ENCODE measurements around the gene NUP153.

The NUP153 gene

DNA sequence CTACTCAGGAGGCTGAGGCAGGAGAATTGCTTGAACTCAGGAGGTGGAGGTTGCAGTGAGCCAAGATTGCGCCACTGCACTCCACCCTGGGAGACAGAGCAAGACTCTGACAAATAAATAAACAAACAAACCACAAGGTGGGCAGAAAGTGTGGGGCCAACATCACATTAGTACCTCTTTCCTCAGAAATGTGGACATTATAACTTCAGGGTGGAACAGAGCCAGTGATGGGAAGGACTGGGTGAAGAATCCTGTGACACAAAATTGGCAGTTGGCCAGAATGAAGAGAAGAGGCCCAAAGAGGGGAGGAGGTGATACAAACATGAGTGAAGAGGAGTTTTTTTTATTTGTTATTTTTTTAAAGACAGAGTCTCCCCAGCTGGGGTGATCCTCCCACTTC is 50.6 kb downstream of the NUP153 start:
- DNase-seq, result no peak

- DNase-seq, result no peak
Observed at GRCh38 chr6:17653198-17653882, 53.4 kb downstream of the NUP153 start.

DNA sequence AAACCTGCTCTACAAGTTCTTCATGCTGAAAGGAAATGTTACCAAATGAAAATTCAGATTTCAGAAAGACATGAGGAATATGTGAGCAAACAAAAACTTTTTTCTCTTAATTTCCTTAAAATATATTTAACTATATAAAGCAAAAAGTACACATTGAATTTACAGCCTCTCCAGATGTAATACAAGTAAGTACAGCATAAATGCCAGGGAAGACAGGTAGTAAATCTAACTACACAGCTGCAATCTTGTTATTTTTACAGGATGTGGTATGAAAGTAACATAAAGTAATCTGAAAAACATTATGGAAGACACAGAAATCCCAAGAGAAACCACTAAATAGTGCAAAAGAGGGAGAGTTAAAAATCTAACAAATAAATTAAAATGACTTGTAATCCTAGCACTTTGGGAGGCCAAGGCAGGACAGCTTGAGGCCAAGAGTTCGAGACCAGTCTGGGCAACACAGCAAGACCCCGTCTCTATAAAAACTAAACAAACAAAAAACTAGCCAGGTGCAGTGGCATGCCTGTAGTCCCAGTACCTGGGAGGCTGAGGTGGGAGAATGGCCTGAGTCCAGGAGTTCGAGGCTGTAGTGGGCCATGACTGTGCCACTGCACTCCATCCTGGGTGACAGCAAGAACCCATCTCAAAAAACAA is 55.9 kb downstream of the NUP153 start:
- DNase-seq, result no peak

DNA sequence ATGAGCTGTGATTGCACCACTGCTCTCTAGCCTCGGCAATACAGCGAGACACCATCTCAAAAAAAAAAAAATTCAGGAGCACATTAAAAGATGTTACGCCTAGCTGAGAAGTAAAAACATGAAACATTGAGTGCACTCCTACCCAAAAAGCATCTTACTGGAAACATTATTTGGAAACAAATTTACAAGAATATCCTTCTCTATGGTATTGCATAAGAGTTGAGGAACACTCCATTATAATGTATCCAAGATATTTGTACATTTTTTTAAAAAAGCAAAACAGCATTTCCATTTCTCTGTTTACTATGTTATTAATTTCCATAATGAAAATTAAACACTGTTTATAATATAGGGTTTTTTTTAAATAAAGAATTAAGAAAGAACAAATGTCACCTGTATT is 58.0 kb downstream of the NUP153 start:
- DNase-seq, result no peak

DNA sequence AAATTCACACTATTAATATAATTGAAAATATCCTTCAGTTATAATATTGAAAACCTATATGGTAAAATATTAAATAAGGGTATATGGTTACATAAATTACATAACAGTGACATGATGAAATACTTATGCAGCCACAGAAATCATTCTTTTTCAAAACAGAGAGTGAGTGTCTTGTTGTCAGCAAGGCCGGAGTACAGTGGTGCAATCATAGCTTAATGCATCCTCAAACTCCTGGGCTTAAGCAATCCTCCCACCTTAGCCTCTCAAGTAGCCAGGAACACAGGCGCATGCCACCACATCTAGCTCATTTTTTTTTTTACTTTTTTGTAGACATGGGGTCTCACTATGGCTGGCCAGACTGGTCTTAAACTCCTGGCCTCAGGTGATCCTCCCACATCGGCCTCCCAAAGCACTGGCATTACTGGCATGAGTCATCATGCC is 66.2 kb downstream of the NUP153 start:
- DNase-seq, result no peak

GRCh38 chr6:17638212-17638715 is 68.5 kb downstream of the NUP153 start:
- DNase-seq, result no peak

DNA sequence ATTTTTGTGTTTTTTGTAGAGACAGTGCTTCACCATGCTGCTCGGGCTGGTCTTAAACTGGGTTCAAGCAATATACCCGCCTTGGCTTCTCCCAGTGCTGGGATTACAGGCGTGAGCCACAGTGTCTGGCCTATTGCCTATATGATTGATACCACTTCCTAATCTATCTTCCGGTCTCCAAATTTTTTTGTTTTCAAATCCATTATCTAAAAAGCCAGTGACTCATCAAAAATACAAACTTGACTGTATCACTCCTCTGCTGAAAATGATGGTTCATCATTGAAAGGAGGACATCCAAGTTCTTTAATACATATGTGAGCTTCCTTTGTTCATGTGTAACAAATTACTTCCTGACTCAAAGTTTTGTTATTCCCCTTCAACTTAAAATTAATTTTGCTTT is 71.2 kb downstream of the NUP153 start:
- no peak for DNase-seq

- DNase-seq, result no peak
Observed at GRCh38 chr6:17633465-17634188, 73.1 kb downstream of the NUP153 start.

- DNase-seq, result no peak
Observed at GRCh38 chr6:17632934-17633333, 73.8 kb downstream of the NUP153 start.

- DNase-seq, result no peak
Observed at GRCh38 chr6:17630511-17631073, 76.1 kb downstream of the NUP153 start.

- no peak for DNase-seq
Observed at GRCh38 chr6:17629824-17630510, 76.8 kb downstream of the NUP153 start.

GRCh38 chr6:17628873-17629272 is 77.9 kb downstream of the NUP153 start:
- no peak for DNase-seq

- no peak for DNase-seq
Observed at GRCh38 chr6:17624396-17624795, 82.3 kb downstream of the NUP153 start.

- DNase-seq, result no peak
Observed at GRCh38 chr6:17622144-17622543, 84.6 kb downstream of the NUP153 start.

DNA sequence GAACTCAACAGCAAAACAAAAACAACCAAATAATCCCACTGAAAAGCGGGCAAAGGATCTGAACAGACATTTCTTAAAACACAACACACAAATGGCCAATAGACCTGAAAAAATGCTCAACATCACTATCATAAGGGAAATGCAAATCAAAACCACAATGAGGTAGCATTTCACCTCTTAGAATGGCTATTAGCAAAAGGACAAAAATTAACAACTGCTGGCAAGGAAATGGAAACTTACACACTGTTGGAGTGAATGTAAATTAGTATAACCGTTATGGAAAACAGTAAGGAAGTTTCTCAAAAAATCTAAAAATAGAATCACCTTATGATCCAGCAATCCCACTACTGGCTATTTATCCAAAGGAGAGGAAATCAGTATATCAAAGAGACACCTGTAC is 85.7 kb downstream of the NUP153 start:
- DNase-seq, result no peak

DNA sequence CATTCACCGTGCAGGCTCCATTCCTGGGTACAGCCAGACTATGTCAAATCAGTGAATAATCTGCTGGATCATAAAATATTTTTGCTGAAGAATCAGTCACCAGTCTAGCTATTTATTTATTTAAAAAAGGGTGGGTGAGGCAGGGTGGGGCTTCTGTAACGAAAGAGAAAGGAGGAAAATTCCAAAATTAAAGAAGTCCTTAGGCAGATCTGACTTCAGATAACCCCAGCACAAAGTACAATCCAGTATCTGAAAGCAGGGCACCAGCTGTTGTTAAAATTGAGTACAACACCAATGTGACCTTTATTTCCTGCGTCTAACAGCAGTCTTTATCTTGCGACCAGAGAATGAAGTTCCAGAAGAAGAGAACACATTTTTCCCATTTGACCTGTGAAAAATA is 90.9 kb downstream of the NUP153 start:
- DNase-seq, result no peak

GRCh38 chr6:17612048-17612447 is 94.7 kb downstream of the NUP153 start:
- DNase-seq, result no peak

- no peak for DNase-seq
Observed at GRCh38 chr6:17610835-17611234, 95.9 kb downstream of the NUP153 start.

GRCh38 chr6:17606606-17607005 is 100.1 kb downstream of the NUP153 start:
- no peak for DNase-seq

GRCh38 chr6:17602888-17603287 is 103.8 kb downstream of the NUP153 start:
- peak; percentile 12 for DNase-seq

DNA sequence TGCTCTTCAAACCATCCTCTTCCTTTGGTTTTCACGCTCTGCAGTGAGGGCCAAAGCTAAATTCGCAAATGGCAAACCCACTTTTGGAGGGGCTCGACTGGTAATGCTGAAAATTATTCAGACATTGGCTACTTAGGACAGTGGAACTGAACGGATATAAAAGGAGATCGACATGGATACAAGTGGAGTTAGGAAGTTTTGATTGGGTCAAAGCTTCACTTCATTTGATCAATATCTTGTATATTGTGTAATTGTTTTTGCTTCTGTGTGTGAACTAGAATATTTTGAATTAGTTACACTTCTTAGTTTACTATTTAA is 105.4 kb downstream of the NUP153 start:
- DNase-seq, result no peak

DNA sequence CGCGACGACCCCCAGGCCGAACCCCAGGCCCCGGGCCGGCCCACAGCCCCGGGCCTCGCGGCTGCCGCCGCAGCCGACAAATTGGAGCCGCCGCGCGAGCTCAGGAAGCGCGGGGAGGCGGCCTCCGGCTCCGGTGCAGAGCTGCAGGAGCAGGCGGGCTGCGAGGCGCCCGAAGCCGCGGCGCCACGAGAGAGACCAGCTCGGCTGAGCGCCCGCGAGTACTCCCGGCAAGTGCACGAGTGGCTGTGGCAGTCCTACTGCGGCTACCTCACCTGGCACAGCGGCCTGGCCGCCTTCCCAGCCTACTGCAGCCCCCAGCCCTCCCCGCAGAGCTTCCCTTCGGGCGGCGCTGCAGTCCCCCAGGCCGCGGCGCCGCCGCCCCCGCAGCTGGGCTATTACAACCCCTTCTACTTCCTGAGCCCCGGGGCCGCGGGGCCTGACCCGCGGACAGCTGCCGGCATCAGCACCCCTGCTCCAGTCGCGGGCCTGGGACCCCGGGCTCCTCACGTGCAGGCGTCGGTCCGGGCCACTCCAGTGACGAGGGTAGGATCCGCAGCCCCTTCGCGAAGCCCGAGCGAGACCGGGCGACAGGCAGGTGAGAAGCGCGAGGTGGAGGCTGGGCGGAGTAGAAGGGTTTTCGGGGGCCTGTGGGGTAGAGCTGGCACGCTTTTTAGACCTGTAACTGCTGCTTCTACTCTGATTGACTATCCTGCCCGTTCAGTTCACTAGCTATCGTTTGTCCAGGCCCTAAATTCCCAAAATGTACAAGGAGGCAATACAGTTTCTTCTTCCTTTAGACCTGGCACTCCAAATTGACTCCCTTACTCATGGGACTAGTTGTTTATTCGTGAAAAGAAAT is 106.0 kb downstream of the NUP153 start:
- no peak for DNase-seq
